AG20443 (cell line): Measurements from ENCODE around the gene GCC2.
"Not testable (repeated sequence)": the region's sequence is repeated elsewhere in the genome, so short reads cannot be mapped to it uniquely, and the experiment has no call there.

Experiments
- DNase-seq: peaks from one replicate; pipeline ENCODE4 v3.0.0; 2012; ENCODE audit warnings: low spot score, mixed read lengths

GCC2 gene, protein sequence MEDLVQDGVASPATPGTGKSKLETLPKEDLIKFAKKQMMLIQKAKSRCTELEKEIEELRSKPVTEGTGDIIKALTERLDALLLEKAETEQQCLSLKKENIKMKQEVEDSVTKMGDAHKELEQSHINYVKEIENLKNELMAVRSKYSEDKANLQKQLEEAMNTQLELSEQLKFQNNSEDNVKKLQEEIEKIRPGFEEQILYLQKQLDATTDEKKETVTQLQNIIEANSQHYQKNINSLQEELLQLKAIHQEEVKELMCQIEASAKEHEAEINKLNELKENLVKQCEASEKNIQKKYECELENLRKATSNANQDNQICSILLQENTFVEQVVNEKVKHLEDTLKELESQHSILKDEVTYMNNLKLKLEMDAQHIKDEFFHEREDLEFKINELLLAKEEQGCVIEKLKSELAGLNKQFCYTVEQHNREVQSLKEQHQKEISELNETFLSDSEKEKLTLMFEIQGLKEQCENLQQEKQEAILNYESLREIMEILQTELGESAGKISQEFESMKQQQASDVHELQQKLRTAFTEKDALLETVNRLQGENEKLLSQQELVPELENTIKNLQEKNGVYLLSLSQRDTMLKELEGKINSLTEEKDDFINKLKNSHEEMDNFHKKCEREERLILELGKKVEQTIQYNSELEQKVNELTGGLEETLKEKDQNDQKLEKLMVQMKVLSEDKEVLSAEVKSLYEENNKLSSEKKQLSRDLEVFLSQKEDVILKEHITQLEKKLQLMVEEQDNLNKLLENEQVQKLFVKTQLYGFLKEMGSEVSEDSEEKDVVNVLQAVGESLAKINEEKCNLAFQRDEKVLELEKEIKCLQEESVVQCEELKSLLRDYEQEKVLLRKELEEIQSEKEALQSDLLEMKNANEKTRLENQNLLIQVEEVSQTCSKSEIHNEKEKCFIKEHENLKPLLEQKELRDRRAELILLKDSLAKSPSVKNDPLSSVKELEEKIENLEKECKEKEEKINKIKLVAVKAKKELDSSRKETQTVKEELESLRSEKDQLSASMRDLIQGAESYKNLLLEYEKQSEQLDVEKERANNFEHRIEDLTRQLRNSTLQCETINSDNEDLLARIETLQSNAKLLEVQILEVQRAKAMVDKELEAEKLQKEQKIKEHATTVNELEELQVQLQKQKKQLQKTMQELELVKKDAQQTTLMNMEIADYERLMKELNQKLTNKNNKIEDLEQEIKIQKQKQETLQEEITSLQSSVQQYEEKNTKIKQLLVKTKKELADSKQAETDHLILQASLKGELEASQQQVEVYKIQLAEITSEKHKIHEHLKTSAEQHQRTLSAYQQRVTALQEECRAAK (N-terminal part only)

DNA sequence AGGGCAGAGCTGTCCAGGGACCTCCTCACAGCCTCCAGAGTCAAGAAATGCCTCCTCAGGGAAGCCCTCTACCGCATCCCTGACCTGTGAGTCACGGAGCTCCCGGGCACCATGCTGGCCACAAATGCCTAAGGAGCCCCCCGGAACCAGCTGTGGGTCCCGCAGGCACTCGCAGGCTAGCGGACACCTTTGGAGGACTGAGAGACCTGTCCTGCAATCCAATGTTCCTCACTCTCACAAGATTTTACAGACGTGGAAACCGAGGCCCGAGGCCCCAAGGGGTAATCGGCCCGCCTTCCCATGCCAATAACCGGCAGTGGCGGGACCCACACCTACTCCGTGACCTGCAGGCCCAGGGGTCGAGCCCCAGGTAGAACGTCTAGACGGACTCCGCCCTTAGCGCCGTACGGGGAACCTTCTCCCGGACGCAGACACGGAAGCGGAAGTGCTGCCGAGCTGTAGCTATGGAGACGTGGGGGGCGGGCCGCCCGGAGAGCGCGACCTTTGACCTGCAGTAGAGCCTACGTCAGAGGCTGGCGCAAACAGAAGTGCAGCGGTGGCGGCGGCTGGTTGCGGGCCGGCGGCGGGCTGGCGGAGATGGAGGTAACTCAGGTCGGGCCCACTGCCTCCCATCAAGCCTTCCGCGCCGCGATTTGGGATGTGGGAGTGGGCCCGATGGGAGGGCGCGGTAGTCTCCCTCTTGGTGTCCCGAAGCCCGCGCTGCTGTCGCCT is at the start of gene GCC2:
Gene GCC2 (plus strand): TSS at position 529 of the 732 bp plus-strand sequence. CDS start 69 bp downstream, at position 598.
- DNase-seq: peak; percentile 96

DNA sequence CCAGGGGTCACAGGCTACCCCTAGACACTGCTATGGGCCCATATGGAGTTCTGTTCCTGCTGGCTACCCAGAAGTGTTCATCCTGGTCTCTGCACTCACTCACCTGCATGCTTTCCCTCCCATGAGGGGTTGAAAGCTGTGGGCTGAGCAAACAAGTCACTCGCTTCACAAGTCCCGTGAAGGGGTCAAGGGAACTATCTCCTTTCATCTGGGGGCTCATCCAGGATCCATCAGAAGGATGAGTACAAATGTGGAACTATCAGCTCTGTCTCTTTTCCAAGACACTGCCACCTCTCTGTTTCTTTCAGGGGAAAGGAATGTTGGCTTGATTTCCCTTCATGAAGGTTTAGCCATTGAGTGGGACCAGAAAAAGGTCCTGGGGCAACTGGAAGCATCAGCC is 49.5 kb upstream of the GCC2 start:
- DNase-seq: no peak

DNA sequence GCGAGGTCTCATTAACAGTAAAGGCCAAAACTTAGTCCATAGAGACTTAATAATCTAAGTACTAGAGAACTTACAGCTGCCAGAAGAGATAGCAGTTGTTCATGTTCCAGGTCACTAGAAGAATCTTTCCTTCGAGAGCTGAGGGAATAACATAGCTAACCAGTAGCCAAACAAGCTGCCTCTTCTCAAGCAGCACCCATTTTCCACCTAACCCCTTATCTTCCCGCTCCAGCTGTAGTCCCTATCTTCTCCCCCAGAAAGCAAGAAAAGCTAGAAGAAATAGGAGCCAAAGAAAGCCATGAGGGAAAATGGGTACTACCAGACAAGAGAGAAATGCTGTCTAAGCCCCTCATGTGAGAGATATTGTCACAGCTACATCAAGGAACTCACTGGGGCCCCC is 47.2 kb upstream of the GCC2 start:
- DNase-seq: no peak

DNA sequence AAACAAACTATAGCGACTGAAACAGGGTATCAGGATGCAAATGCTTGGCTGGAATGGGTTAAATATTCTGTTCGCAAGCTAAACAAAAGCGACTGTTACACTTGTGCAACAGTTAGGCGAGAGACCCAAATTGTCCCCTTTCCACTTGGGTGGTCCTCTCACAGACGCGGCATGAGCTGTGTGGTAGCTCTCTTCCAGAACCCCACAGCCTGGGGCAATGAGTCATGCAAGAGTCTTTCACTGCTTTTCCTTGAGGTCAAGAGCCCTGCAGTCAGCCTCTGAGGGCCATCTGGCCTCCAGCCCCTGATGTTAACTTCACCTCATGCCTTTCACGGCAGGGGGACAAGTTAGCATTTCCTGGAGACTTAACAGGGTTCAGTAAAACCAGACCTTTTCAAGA is 45.5 kb upstream of the GCC2 start:
- peak; percentile 64 for DNase-seq

DNA sequence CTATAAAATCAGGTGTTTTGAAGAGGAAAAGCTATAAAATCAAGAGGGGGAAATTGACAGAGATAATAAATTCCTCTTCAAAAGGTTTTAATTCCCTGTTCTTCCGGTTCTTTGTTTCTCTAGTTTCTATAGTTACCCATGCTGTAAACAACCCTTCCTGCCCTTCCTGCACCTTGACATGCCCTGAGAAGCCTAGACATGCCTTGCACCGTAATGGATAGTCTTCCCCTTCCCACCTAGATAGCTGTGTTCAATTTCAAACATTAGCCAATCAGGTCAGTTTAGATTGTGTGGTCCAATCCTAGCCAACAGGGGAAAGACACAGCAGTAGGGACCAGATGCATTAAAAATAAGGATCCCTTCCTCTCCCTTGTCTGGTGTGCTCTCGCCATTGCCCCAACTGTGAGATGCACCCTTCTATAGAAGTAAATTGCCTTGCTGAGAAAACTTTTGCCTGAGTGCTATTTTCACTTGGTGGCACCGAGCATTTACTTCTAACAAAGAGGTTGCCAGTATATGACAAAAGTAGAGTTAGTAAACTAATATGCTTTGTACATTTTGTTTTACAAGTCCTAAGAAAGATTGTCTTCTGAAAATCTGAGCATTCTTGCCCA is 44.1 kb upstream of the GCC2 start:
- no peak for DNase-seq

DNA sequence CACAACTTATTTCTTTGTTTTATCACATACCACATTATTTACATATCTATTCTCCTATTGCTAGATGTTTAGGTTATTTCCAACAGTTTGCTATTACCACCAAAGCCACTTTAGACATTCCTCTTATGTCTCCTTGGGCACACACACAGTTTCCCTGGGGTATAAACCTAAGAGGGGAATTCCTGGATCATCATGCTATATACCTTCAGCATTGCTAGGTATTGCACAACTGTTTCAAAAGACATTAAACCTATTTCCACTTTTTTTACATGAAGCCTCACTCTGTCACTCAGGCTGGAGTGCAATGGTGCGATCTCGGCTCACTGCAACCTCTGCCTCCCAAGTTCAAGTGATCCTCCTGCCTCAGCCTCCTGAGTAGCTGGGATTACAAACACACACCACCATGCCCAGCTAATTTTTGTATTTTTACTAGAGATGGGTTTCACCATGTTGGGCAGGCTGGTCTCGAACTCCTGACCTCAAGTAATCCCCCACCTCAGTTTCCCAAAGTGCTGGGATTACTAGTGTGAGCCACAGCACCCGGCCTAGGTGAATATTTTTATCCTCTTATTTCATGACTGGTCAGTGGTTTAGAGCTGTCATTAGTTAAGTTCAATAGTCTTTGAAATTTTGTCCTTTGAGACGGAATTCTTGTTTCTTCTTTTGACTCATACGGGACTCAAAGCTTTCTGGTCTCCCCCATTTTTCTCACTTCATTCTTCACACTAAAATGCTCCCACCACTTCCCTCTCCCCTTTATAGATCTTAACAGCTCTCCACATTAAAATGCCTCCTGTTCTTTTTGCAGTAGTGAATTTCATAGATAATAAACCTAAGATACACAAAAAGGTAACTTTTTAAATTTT is 40.9 kb upstream of the GCC2 start:
- no peak for DNase-seq

DNA sequence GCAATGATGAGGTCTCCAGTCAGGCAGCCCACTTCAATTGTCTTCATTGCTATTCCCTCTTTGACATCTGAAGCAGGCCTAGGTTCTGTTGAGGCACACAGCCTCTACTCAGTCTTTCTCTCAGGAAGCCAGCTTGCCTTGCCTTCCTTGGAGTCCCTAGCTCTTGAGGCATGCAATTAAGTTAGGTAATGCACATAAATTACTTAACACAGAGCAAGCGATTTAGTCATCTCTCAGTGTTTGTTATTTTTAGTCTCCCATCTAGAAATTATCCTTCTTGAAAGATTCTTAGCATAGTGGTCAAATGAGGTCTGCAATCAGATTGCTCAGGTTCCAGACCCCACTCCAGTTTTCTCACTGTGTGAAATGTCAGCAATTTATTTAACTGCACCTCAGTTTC is 39.2 kb upstream of the GCC2 start:
- DNase-seq: peak; percentile 24

DNA sequence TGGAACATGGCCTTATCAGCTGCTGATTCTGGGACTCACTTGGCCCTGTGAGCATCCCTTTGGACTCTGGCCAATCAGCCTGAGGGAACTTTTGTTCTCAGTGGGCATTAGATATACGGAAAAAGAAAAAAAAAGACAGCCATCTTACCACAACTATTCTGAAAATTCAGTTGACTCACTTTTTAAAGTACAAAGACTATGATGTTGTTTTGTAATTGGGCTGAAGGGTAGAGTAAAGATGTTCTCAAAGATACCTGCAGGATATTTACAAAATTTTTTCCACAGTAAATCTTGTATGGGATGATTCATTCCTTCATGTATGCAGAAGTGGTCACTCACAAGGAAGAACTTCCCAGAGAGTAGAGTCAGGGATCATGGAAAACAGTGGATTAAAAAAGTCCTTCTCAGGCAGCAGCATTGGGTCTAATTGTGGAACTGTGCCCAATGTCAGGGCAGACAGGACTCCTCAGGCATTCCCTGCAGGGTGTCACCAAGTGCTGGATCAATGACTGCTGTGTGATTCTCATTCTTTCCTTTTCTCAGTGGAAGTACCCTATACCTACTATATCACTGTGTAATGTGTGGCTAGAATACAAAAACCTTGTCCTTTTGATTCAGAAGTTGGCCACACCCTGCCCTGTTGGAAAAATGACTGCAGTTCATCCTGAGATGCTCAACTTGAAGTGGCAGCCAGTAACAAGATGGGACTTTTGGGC is 35.9 kb upstream of the GCC2 start:
- peak; percentile 73 for DNase-seq

DNA sequence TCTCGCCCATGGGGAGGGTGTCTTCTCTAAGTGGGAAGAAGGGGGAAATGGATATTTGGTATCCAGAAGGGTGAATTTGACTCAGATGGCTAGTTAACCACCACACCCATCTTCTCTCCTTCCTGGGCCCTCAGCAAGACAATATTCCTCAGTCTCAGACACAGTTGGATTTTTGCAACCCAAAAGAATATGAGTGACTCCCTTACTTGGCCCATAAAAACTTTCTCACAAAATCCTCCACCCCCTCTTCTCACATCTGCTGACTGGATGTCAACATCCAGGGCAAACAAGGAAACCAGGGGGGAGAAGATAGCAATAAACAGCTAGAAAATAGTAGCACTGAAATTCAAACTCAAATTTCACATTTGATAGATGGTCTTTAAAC is 35.3 kb upstream of the GCC2 start:
- DNase-seq: no peak

DNA sequence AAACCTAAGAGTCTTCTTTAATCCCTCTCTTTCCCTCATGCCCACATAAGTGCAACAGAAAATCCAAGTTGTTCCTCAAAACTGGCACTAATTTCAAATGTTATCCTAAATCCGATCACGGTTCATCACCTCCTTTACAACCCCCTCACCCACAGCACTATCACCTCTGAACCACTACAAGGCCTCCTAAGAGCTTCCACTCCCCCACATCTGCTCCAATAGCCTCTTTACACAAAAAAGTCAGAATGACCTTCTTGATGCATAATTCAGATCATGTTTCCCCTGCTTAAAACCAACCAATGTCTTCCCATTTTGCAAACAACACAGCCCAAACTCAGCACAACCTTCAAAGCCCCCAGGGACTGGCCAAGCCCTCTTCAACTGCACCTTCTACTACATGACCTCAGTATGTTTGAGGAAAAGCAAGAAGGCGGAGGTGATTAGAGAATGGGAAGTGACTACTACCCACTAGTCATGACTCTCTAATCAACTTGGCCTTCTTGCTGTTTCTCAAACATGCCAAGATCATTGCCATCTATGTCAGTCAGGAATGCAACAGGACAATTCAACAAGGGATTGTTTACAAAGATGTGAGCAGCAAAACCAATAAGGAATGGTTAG is 34.6 kb upstream of the GCC2 start:
- no peak for DNase-seq

DNA sequence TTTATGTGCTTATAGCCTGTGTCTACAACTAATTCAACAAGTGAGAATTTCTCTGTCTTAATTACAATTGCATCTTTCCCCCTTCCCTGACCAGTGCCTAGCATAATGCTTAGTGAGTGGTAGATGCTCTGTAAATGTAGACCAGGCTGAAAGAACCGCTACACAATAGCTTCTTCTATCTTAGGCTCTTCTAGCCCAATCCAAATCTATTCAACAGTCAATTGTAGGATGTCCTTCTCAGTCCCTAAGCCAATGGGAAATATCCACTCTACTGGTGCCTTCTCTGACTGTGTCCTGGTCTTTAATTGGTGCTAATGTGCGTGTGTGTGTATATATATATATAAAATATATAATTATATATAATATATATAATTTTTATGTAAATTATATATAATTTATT is 34.1 kb upstream of the GCC2 start:
- DNase-seq: no peak

DNA sequence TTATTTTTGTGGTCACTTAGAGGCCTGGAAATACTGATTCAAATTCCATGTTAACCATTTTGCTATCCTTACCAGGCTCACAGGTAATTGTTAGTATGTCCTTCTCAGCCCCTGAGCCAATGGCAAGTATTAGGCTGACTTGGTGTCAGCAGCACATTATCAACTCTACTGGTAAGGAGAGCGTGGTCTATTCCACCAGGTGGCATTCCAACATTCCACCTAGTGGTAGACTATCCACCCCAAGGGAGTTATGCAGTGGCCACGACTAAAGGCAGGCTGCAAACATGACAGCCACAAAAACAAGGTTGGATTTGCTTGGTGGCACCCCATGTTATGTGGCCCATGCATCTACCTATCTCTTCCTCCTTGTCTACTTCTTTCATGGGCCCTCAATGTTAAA is 31.8 kb upstream of the GCC2 start:
- no peak for DNase-seq

DNA sequence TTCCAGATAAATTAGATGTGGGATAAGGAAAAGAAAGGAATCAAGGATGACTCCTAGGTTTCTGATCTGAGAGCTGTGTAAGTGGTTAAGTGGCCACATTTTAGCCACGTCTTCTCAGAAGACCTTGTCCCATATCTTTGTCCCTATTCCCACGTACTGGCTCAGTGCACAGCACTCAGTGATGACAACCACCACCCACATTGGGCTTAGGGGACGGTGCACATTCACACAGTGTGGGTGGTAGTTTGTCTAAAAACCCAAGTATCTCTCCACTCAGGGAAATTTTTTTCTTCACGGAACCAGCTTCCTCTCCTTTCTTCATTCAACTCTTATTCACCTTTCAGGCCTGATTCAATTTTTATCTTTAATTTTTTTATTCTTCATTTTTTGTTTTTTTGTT is 30.6 kb upstream of the GCC2 start:
- DNase-seq: no peak

DNA sequence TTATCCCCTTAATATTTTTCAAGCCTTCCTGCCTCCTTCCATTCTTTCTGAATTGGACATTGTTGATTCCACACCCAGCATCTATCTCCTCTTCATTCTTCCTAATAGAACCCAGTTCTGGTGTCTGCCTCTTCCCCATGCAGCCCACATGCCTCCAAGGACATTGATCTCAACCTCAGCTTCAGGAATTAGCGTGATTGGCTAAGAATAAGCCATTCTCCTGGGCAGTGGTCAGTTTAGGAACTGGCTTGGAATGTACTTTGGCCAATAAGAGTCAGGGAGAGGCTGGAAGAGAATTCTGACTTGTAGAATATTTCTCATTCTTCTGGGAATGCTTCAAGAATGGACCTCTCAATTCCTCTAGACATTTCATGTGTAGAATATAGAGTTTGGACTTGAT is 25.9 kb upstream of the GCC2 start:
- no peak for DNase-seq

DNA sequence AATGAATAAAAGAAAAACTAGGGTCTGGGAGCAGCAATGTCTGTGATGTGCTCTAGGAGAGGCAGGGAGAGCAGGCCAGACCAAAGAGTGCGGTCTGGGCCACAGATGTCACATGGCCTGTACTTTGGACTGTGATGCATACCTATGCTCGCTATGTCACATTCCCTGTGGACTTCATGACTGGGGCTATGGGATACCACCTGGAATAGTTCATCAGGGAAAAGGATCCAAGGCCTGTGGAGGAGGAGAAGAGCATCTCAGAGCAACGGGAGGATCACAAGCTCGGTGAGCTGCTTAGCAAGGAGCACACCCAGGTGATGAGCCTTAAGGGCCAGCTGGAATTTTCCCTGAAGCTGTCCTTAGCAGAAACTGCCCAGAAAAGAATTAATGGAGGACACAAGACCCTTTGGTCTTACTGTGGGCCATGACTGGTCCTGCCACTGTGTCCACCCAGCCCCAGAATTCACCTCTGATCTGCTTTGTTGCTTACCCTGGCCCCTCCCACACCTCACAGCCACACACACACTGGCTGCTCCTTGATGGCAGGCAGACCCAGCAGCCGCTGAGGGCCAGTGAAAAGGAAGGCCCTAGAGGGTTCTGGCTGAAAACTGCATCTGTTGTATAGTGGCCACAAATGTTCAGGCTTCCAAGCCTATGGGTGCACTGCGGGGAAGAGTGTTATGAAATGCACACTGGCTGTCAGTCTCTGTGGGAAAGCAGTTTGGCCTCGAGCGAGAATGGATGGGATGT is 25.3 kb upstream of the GCC2 start:
- no peak for DNase-seq

DNA sequence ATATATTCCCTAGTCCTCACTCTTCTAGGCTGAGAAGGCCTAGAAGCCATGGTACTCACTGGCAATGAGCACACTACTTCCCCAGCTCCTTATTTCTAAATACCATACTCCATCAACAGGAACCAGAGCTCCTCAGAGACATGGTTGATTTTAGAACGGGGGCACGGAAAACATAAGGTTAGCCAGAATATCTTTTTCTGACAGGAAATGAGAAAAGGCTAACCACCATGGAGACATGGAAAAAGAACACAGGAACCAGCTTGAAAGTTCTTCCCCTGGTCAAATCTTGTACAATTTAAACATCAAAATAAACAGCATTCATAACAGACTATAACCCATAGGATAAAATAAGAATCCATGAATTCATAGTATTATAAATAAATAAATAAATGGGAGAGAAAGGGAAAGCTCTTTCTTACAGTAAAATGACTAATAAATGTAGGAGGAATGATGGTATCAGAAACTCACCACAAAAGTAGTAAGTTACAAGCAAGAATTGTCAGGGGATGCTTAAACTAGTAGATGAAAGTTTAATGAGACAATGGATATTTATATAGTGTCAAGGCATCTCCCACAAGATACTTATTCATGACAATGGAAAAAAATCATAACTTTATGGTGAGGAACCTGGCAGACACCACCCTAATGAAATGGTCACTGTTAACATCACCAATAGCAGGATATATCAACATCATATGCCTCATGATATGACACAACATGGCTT is 20.6 kb upstream of the GCC2 start:
- no peak for DNase-seq

DNA sequence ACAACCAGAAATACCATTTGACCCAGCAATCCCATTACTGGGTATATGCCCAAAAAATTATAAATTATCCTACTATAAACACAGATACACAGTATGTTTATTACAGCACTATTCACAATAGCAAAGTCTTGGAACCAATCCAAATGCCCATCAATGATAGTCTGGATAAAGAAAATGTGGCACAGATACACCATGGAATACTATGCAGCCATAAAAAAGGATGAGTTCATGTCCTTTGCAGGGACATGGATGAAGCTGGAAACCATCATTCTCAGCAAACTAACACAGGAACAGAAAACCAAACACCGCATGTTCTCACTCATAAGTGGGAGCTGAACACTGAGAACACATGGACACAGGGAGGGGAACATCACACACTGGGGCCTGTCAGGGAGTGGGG is 13.4 kb upstream of the GCC2 start:
- not testable (repeated sequence) for DNase-seq

DNA sequence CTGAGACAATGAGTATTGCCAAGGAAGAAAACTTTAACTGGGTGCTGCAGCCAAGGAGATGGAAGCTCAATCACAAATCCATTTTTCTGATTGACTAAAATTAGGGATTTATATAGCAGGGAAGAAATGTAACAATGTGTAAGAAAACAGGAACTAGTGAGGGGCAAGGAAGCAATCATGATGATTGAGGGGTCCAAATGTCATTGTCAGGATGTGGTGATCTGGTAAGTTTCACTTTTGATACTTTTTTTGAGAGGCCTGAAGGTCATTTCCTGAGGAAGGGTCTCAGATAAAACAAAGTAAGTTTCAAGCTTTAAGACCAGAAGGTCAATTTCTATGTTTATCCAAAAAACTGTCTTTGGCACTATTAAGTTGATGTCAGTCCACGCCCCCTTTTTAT is 12.0 kb upstream of the GCC2 start:
- DNase-seq: no peak
